SU-DHL-6 (cell line): ENCODE measurements around the gene HELZ2.

Source experiments
- H2AFZ ChIP-seq: fragments of 200-600 bp; sonication (generic); 2 replicates; pipeline ENCODE4 v1.6.1; 2014; ENCODE audit warnings: low read depth, mild to moderate bottlenecking, moderate library complexity, mixed read lengths, antibody characterized with exemption, low read length; ENCODE audit not compliant: severe bottlenecking
- H3F3A ChIP-seq: fragments of 200-600 bp; shearing (Covaris generic); 2 replicates; pipeline ENCODE4 v1.6.0; 2016; ENCODE audit warnings: antibody characterized with exemption, mild to moderate bottlenecking; ENCODE audit not compliant: insufficient read depth
- H3K27ac ChIP-seq: fragments of 200-600 bp; sonication (generic); 2 replicates; pipeline ENCODE4 v1.5.1; 2016; ENCODE audit warnings: low read depth, mild to moderate bottlenecking, low read length, moderate library complexity, mixed read lengths
- H3K27me3 ChIP-seq: fragments of 200-600 bp; sonication (generic), shearing (Covaris generic); 2 replicates; pipeline ENCODE4 v1.6.0; 2014; ENCODE audit warnings: mild to moderate bottlenecking, low read length
- H3K36me3 ChIP-seq: fragments of 200-600 bp; sonication (generic); 2 replicates; pipeline ENCODE4 v1.6.1; 2014; ENCODE audit warnings: mild to moderate bottlenecking, low read length, mixed read lengths
- H3K4me2 ChIP-seq: fragments of 300-600, 200-600 bp; shearing (Covaris generic), sonication (generic); 2 replicates; pipeline ENCODE4 v1.6.0; 2014; ENCODE audit warnings: low read length, low read depth, mild to moderate bottlenecking; ENCODE audit not compliant: poor library complexity, severe bottlenecking
- H3K4me3 ChIP-seq: fragments of 200-600 bp; sonication (generic); 2 replicates; pipeline ENCODE4 v1.5.1; 2014; ENCODE audit warnings: antibody characterized with exemption, low read length, mild to moderate bottlenecking, mixed read lengths; ENCODE audit not compliant: insufficient read depth, poor library complexity, severe bottlenecking
- H3K79me2 ChIP-seq: fragments of 200-600 bp; sonication (generic); 2 replicates; pipeline ENCODE4 v1.6.1; 2014; ENCODE audit warnings: mild to moderate bottlenecking, low read length, moderate library complexity; ENCODE audit not compliant: insufficient read depth
- H3K9ac ChIP-seq: fragments of 200-600 bp; sonication (generic); 2 replicates; pipeline ENCODE4 v1.7.0; 2014; ENCODE audit warnings: mild to moderate bottlenecking, low read length
- H3K9me2 ChIP-seq: fragments of 200-600 bp; sonication (generic); replicated peaks from 2 replicates; pipeline ENCODE4 v1.6.1; 2014; ENCODE audit warnings: low read length; ENCODE audit not compliant: insufficient read depth
- H3K9me3 ChIP-seq: fragments of 200-600 bp; sonication (generic); 2 replicates; pipeline ENCODE4 v1.6.1; 2014; ENCODE audit warnings: low read length, mixed read lengths; ENCODE audit not compliant: insufficient read depth
- H4K20me1 ChIP-seq: fragments of 200-600 bp; sonication (generic); 2 replicates; pipeline ENCODE4 v1.6.1; 2014; ENCODE audit warnings: low read depth, mild to moderate bottlenecking, antibody characterized with exemption, low read length, moderate library complexity, mixed read lengths
- CTCF ChIP-seq: fragments of 200-600 bp; sonication (generic); IDR thresholded peaks from one replicate; pipeline ENCODE4 v1.5.1; 2017; ENCODE audit warnings: antibody characterized with exemption, mild to moderate bottlenecking, low read length, moderate library complexity; ENCODE audit not compliant: insufficient read depth, poor library complexity, severe bottlenecking
- EZH2phosphoT487 ChIP-seq: fragments of 200-600 bp; sonication (generic), shearing (Covaris generic); conservative IDR thresholded peaks from 2 replicates; pipeline ENCODE4 v1.6.1; 2018; ENCODE audit warnings: mild to moderate bottlenecking, antibody characterized with exemption, low read length, moderate library complexity, mixed read lengths

The HELZ2 gene

DNA sequence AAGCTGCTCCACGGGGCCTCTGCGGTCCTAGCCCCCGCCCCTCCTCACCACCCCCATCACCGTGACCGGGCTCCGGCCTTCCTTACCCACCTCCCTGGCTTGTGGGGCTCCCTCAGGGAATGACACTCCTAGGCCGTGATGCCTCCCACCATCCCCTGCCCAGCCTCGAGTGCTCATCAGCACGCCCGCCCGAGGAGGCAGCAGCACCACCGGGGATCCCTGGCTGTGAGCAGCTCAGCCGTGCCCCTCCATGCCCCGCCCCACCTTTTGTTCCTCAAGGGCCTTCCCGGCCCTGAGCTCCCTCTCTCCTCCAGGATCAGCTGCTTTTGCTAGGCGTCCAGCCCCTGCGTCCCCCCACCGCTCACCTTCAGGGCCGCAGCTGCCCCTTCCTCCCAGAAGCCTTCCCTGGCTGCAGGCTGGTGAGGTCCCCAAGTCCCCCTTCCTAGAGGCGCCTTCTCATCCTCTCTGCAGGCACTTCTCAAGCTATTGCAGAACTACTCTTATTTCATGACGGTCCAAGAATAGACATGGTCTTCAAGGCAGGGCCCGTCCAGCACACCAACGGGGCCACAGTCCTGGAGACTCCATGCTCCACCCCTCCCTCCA, 17.1 kb downstream of the HELZ2 start:
- H3K36me3 ChIP-seq, result no peaks in the 10 kb centered on the region
- H3K9me2 ChIP-seq, result no peaks in the 10 kb centered on the region
- no peak overlapping the region for H2AFZ ChIP-seq
- H3F3A ChIP-seq, result peaks cover 3% of the 10 kb centered on the region; the same call in 1 of the 2 replicates
- no peak overlapping the region for H3K27ac ChIP-seq
- no peaks in the 10 kb centered on the region for H3K27me3 ChIP-seq
- H3K9me3 ChIP-seq, result no peaks in the 10 kb centered on the region
- no peaks in the 10 kb centered on the region for H4K20me1 ChIP-seq
- TF ChIP-seq CTCF (no peak), EZH2phosphoT487 (no peak)
- no peak overlapping the region for H3K4me2 ChIP-seq
- H3K9ac ChIP-seq, result no peak overlapping the region
- H3K4me3 ChIP-seq, result no peak overlapping the region
- H3K79me2 ChIP-seq, result no peaks in the 10 kb centered on the region

- no peaks in the 10 kb centered on the region for H3K9me2 ChIP-seq
- no peaks in the 10 kb centered on the region for H3K9me3 ChIP-seq
- no peaks in the 10 kb centered on the region for H4K20me1 ChIP-seq
- no peaks in the 10 kb centered on the region for H3K36me3 ChIP-seq
- H3K9ac ChIP-seq, result no peak overlapping the region
- no peaks in the 10 kb centered on the region for H3K79me2 ChIP-seq
- H3K27ac ChIP-seq, result no peak overlapping the region
- H2AFZ ChIP-seq, result no peak overlapping the region
- TF ChIP-seq CTCF (no peak), EZH2phosphoT487 (no peak)
- no peaks in the 10 kb centered on the region for H3K27me3 ChIP-seq
- H3K4me3 ChIP-seq, result no peak overlapping the region
- no peak overlapping the region for H3K4me2 ChIP-seq
- peaks cover 3% of the 10 kb centered on the region; the same call in 1 of the 2 replicates for H3F3A ChIP-seq
These were observed 18.2 kb downstream of the HELZ2 start for GRCh38 chr20:63555661-63556381.

- Histone ChIP-seq H3K27ac (no peak overlapping the region), H3K36me3 (no peaks in the 10 kb centered on the region), H3K9ac (no peak overlapping the region), H3K27me3 (no peaks in the 10 kb centered on the region), H4K20me1 (no peaks in the 10 kb centered on the region), H3K9me3 (no peaks in the 10 kb centered on the region), H3K4me3 (no peak overlapping the region), H3K4me2 (no peak overlapping the region), H3K9me2 (no peaks in the 10 kb centered on the region), H2AFZ (no peak overlapping the region), H3F3A (peaks cover 3% of the 10 kb centered on the region; the same call in 1 of the 2 replicates), H3K79me2 (no peaks in the 10 kb centered on the region)
- TF ChIP-seq CTCF (no peak), EZH2phosphoT487 (0 out of 2 replicates have a peak, but pooled peaks have one; percentile 16)
These were observed 19.4 kb downstream of the HELZ2 start for GRCh38 chr20:63554361-63555278.
